Measurements from ENCODE around the gene GPC5. TPM values are rescaled to one million over a fixed set of nuclear protein-coding genes. Genes with fewer than 3 reads are reported as not detected.

Gene GPC5
- total and polyA plus RNA-seq, 2 of the 13 experiments (the other 11 are each of a cell fraction or from before 2014, with no cell fraction given) = 0.02 to 0.07 TPM

DNA sequence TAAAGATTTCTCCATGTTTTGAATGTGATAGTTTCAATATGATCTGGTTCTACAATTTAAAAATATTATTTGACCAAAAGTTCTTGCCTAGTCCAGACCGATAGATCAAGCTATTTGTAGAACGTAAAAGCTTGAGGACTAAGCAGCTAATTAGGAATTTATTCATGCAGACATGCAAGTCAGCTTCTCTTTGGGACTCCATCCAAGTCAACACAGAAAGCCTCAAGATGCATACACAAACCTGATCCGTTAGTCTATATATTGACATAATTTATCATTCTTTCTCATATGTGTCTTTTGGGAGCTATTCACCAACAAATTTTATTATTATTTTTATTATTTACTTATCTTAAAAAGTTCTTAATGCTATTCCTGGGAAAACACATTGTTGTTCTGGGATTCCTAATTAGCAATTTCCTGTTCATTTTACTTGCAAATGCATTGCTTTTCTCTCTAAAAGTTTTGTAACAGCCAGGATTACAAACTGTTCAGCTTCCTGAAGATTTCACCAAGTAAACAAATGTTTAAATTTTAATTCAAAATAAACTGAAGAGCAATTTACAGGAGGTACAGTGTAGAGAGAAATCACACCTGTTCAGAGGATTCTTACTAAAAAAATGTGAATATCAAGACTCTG lies 375.3 kb downstream of the GPC5 start:
- in situ Hi-C loops (cut with HindIII; ENCODE audit: extremely low pct_ligation_motif_present, low pct_unique_long_range_greater_than_20kb) = no loop called here
- POLR2A ChIA-PET = no interaction called here
- WGBS (ENCODE audit: low lambda C conversion rate) = 1% methylated on average over 3 of the region's 3 CpGs
- H3K36me3 ChIP-seq (replicated peaks in 1 of 2; ENCODE audit: control insufficient read depth in 1 of 2, insufficient read depth in 2 of 2, low read length in 2 of 2) = no peaks in the 10 kb centered on the region
- no peak overlapping the region for H3K4me2 ChIP-seq (ENCODE audit: low read depth, low read length)
- H3K4me1 ChIP-seq (ENCODE audit: insufficient read depth, low read length) = no peaks in the 10 kb centered on the region
- intact Hi-C loops (cut with micrococcal nuclease; ENCODE audit: unreplicated experiment) = no loop called here
- H3K4me3 ChIP-seq (replicated peaks in 1 of 3; ENCODE audit: insufficient read depth in 1 of 3, low read depth in 2 of 3, low read length in 3 of 3) = no peak overlapping the region
- H3K27me3 ChIP-seq (ENCODE audit: control insufficient read depth in 1 of 2, insufficient read depth in 2 of 2, low read length in 2 of 2) = no peaks in the 10 kb centered on the region
- H3K9me3 ChIP-seq (ENCODE audit: low read length) = no peaks in the 10 kb centered on the region
- no TSS peak for BruUV-seq (replicated peaks)
- no peak overlapping the region for H3K27ac ChIP-seq (ENCODE audit: extremely low read length, insufficient read depth, low read length)
- FAIRE-seq (no peak), DNase-seq (ENCODE audit: low spot score) (no peak), ATAC-seq (no peak)
- TF ChIP-seq, protein P1, sequence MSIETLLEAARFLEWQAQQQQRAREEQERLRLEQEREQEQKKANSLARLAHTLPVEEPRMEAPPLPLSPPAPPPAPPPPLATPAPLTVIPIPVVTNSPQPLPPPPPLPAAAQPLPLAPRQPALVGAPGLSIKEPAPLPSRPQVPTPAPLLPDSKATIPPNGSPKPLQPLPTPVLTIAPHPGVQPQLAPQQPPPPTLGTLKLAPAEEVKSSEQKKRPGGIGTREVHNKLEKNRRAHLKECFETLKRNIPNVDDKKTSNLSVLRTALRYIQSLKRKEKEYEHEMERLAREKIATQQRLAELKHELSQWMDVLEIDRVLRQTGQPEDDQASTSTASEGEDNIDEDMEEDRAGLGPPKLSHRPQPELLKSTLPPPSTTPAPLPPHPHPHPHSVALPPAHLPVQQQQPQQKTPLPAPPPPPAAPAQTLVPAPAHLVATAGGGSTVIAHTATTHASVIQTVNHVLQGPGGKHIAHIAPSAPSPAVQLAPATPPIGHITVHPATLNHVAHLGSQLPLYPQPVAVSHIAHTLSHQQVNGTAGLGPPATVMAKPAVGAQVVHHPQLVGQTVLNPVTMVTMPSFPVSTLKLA (IDR thresholded peaks at IDR 0.05) = no peak
- no peak for TF ChIP-seq ZNF746 (CRISPR knock-in tag; IDR thresholded peaks at IDR 0.05)
- no peak overlapping the region for H3K9ac ChIP-seq (ENCODE audit: insufficient read depth, low read depth, low read length)
- CTCF ChIA-PET (ENCODE audit: low intra/inter-chr PET ratio, low total read pairs) = no interaction called here
- H2AFZ ChIP-seq (ENCODE audit: low read length) = no peak overlapping the region
- no peaks in the 10 kb centered on the region for H3K79me2 ChIP-seq (ENCODE audit: insufficient read depth, low read length)
- no peaks in the 10 kb centered on the region for H4K20me1 ChIP-seq (ENCODE audit: insufficient read depth, low read length)

DNA sequence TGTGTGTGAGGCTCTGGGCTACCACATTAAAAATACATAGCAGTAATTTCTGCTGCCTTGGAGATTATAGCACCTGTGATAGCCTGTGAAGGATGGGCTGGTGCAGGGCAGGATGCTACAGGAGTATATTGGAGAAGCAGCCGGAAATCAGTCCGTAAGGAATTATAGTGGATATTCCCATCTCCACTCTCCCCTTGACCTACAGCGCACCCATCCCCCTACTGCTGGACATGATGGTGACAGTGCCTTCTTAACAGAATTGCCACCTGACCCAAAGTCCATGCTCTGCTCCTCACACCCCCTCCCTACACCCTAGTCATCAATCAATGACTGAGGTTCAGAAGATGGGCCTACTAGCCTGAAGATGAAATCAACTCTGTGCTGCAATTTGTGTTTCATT lies 376.0 kb downstream of the GPC5 start:
- FAIRE-seq = no peak
- TF ChIP-seq NFATC3 (CRISPR knock-in tag; IDR thresholded peaks at IDR 0.05) (no peak), LCORL (IDR thresholded peaks at IDR 0.05) (no peak), LCORL (CRISPR knock-in tag; IDR thresholded peaks at IDR 0.05) (no peak), REXO4 (CRISPR knock-in tag; IDR thresholded peaks at IDR 0.05; ENCODE audit: borderline replicate concordance) (no peak), ZSCAN12 (CRISPR knock-in tag; IDR thresholded peaks at IDR 0.05) (no peak), ISX (CRISPR knock-in tag; conservative IDR thresholded peaks at IDR 0.05) (no peak), HOXA5 (CRISPR knock-in tag; IDR thresholded peaks at IDR 0.05) (no peak), JARID2 (CRISPR knock-in tag; IDR thresholded peaks at IDR 0.05; ENCODE audit: insufficient replicate concordance) (no peak), ZKSCAN8 (CRISPR knock-in tag; IDR thresholded peaks at IDR 0.05; ENCODE audit: borderline replicate concordance) (no peak)
- TF ChIP-seq, protein P2, sequence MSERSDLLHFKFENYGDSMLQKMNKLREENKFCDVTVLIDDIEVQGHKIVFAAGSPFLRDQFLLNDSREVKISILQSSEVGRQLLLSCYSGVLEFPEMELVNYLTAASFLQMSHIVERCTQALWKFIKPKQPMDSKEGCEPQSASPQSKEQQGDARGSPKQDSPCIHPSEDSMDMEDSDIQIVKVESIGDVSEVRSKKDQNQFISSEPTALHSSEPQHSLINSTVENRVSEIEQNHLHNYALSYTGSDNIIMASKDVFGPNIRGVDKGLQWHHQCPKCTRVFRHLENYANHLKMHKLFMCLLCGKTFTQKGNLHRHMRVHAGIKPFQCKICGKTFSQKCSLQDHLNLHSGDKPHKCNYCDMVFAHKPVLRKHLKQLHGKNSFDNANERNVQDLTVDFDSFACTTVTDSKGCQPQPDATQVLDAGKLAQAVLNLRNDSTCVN (CRISPR knock-in tag; IDR thresholded peaks at IDR 0.05; ENCODE audit: borderline replicate concordance) = no peak
- TF ChIP-seq, protein P3, sequence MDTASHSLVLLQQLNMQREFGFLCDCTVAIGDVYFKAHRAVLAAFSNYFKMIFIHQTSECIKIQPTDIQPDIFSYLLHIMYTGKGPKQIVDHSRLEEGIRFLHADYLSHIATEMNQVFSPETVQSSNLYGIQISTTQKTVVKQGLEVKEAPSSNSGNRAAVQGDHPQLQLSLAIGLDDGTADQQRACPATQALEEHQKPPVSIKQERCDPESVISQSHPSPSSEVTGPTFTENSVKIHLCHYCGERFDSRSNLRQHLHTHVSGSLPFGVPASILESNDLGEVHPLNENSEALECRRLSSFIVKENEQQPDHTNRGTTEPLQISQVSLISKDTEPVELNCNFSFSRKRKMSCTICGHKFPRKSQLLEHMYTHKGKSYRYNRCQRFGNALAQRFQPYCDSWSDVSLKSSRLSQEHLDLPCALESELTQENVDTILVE (CRISPR knock-in tag; IDR thresholded peaks at IDR 0.05) = no peak
- TF ChIP-seq, protein P4, sequence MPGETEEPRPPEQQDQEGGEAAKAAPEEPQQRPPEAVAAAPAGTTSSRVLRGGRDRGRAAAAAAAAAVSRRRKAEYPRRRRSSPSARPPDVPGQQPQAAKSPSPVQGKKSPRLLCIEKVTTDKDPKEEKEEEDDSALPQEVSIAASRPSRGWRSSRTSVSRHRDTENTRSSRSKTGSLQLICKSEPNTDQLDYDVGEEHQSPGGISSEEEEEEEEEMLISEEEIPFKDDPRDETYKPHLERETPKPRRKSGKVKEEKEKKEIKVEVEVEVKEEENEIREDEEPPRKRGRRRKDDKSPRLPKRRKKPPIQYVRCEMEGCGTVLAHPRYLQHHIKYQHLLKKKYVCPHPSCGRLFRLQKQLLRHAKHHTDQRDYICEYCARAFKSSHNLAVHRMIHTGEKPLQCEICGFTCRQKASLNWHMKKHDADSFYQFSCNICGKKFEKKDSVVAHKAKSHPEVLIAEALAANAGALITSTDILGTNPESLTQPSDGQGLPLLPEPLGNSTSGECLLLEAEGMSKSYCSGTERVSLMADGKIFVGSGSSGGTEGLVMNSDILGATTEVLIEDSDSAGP (CRISPR knock-in tag; IDR thresholded peaks at IDR 0.05; ENCODE audit: borderline replicate concordance) = no peak

More for the DNA sequence above, 376.0 kb downstream of the GPC5 start:
- Histone ChIP-seq H2AFZ (ENCODE audit: low read length) (no peak overlapping the region), H4K20me1 (ENCODE audit: insufficient read depth, low read length) (no peaks in the 10 kb centered on the region), H3K4me2 (ENCODE audit: low read depth, low read length) (no peak overlapping the region), H3K36me3 (replicated peaks in 1 of 2; ENCODE audit: control insufficient read depth in 1 of 2, insufficient read depth in 2 of 2, low read length in 2 of 2) (no peaks in the 10 kb centered on the region), H3K27me3 (ENCODE audit: control insufficient read depth in 1 of 2, insufficient read depth in 2 of 2, low read length in 2 of 2) (no peaks in the 10 kb centered on the region), H3K27ac (ENCODE audit: extremely low read length, insufficient read depth, low read length) (no peak overlapping the region), H3K4me3 (replicated peaks in 1 of 3; ENCODE audit: insufficient read depth in 1 of 3, low read depth in 2 of 3, low read length in 3 of 3) (no peak overlapping the region), H3K9ac (ENCODE audit: insufficient read depth, low read depth, low read length) (no peak overlapping the region), H3K4me1 (ENCODE audit: insufficient read depth, low read length) (no peaks in the 10 kb centered on the region), H3K79me2 (ENCODE audit: insufficient read depth, low read length) (no peaks in the 10 kb centered on the region), H3K9me3 (ENCODE audit: low read length) (no peaks in the 10 kb centered on the region)
- no peak for DNase-seq (ENCODE audit: low spot score)
- no TSS peak for BruUV-seq (replicated peaks)
- 61% methylated on average over 3 of the region's 3 CpGs for WGBS (ENCODE audit: low lambda C conversion rate)
- ATAC-seq = no peak
- CTCF ChIA-PET (ENCODE audit: low intra/inter-chr PET ratio, low total read pairs) = no interaction called here
- in situ Hi-C loops (cut with HindIII; ENCODE audit: extremely low pct_ligation_motif_present, low pct_unique_long_range_greater_than_20kb) (no loop called here), intact Hi-C loops (cut with micrococcal nuclease; ENCODE audit: unreplicated experiment) (no loop called here)
- POLR2A ChIA-PET = no interaction called here

All from HepG2 (cell line).